Kidney (tissue), 14 donors: ENCODE data around the gene EXOC2. TPM values are rescaled to one million over a fixed set of nuclear protein-coding genes. Genes with fewer than 3 reads are reported as not detected.

ENCODE experiments used
- DNase-seq, 5 donors: peaks; one replicate each; pipeline ENCODE4 v3.0.0-alpha.2; 2013 to 2020
- FAIRE-seq: peaks from 2 replicates; lab custom pipeline; 2012; peaks lifted over from hg19 to GRCh38; lab: Jason Lieb, UNC
- H3K27ac ChIP-seq, 2 donors: one replicate each; pipeline ENCODE4 v1.7.0; 2013; ENCODE audit warnings: low read depth in 2 of 2, low read length in 2 of 2, inconsistent platforms in 1 of 2
- H3K27me3 ChIP-seq: one replicate; pipeline ENCODE4 v1.7.1; 2013; ENCODE audit warnings: low read length, inconsistent platforms; ENCODE audit not compliant: control insufficient read depth, insufficient read depth
- H3K36me3 ChIP-seq, 3 donors: one replicate each; pipeline versions ENCODE4 v1.7.0 to v1.7.1; 2013; ENCODE audit warnings: low read length in 3 of 3, control low read depth in 1 of 3, inconsistent platforms in 1 of 3; ENCODE audit not compliant: insufficient read depth in 3 of 3, control insufficient read depth in 2 of 3
- H3K4me1 ChIP-seq, 3 donors: one replicate each; pipeline versions ENCODE4 v1.7.0 to v1.7.1; 2013; ENCODE audit warnings: low read length in 3 of 3, inconsistent platforms in 1 of 3, low read depth in 1 of 3; ENCODE audit not compliant: control insufficient read depth in 2 of 3, insufficient read depth in 2 of 3
- H3K4me3 ChIP-seq, 3 donors: one replicate each; pipeline versions ENCODE4 v1.7.0 to v1.8.1; 2013; ENCODE audit warnings: low read length in 3 of 3, control low read depth in 1 of 3, inconsistent platforms in 1 of 3
- H3K9ac ChIP-seq, 3 donors: one replicate each; pipeline versions ENCODE4 v1.7.0 to v1.7.1; 2013; ENCODE audit warnings: low read length in 3 of 3, control low read depth in 1 of 3, inconsistent platforms in 1 of 3
- H3K9me3 ChIP-seq, 3 donors: one replicate each; pipeline versions ENCODE4 v1.7.0 to v1.7.1; 2013; ENCODE audit warnings: low read length in 3 of 3, control low read depth in 1 of 3, inconsistent platforms in 1 of 3; ENCODE audit not compliant: control insufficient read depth in 2 of 3, insufficient read depth in 1 of 3
- intact Hi-C: fragments of 100-400 bp; cut with DNase I; formaldehyde crosslinking; loops from one replicate; pipeline ENCODE4 v1.11.1; 2022
- polyA plus RNA-seq: library from polyadenylated mRNA; stranded (reverse); fragments of 350-450 nt; fragmentation: Illumina TruSeq; extraction: RNeasy Lipid Tissue Mini Kit (QIAGEN cat#74804); gene quantifications from one replicate; pipeline ENCODE4 v1.2.3, GENCODE V29; 2014; ENCODE audit warnings: low read depth, low replicate concordance; ENCODE audit not compliant: insufficient read depth
- total RNA-seq: library from RNA; stranded (reverse); fragmentation: NEBNext Ultra II Directional; extraction: Animal tissue kit (Norgen Biotek cat#: 25700); gene quantifications from one replicate; pipeline ENCODE4 v1.2.1, GENCODE V29; 2021
- TF ChIP-seq, protein P1 (sequence below): IDR thresholded peaks from 3 replicates; pipeline ENCODE4 v1.5.1; 2012; ENCODE audit warnings: mild to moderate bottlenecking, moderate library complexity, borderline replicate concordance; ENCODE audit not compliant: insufficient read depth; ENCODE audit errors: extremely low read depth
- donor health status: control.
- donor health status: control.
- donor health status: control.
- donor health status: control.
- donor health status: control.
- donor health status: DM: yes; HTN: yes; CAD: no.
- donor health status: Normal renal cell carcinoma (clear cell type).

Gene EXOC2
- total and polyA plus RNA-seq, 2 donors from 2014 or later, result 8.6 to 21.7 TPM

GRCh38 chr6:624979-625378 is 68.0 kb downstream of the EXOC2 start:
- no peak overlapping the region for H3K9ac ChIP-seq
- H3K27ac ChIP-seq, result no peak overlapping the region
- DNase-seq (peak in 4 of 5 donors; percentile 46 to 63 (median 53)), FAIRE-seq (no peak)
- no peaks in the 10 kb centered on the region for H3K9me3 ChIP-seq
- TF ChIP-seq, protein P1, sequence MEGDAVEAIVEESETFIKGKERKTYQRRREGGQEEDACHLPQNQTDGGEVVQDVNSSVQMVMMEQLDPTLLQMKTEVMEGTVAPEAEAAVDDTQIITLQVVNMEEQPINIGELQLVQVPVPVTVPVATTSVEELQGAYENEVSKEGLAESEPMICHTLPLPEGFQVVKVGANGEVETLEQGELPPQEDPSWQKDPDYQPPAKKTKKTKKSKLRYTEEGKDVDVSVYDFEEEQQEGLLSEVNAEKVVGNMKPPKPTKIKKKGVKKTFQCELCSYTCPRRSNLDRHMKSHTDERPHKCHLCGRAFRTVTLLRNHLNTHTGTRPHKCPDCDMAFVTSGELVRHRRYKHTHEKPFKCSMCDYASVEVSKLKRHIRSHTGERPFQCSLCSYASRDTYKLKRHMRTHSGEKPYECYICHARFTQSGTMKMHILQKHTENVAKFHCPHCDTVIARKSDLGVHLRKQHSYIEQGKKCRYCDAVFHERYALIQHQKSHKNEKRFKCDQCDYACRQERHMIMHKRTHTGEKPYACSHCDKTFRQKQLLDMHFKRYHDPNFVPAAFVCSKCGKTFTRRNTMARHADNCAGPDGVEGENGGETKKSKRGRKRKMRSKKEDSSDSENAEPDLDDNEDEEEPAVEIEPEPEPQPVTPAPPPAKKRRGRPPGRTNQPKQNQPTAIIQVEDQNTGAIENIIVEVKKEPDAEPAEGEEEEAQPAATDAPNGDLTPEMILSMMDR, result no peak
- no peaks in the 10 kb centered on the region for H3K4me1 ChIP-seq
- H3K4me3 ChIP-seq, result no peak overlapping the region
- intact Hi-C loops, result no loop called here
- H3K27me3 ChIP-seq, result no peaks in the 10 kb centered on the region
- peaks cover 0 to 5% (median 0%) of the 10 kb centered on the region in 3 donors for H3K36me3 ChIP-seq

GRCh38 chr6:622462-622861 is 70.5 kb downstream of the EXOC2 start:
- TF ChIP-seq, protein P1, result no peak

GRCh38 chr6:621931-622330 is 71.0 kb downstream of the EXOC2 start:
- no peak for FAIRE-seq
- peaks cover 0 to 5% (median 0%) of the 10 kb centered on the region in 3 donors for H3K36me3 ChIP-seq
- TF ChIP-seq, protein P1, result no peak

More at GRCh38 chr6:622462-622861, 70.5 kb downstream of the EXOC2 start:
- H3K4me1 ChIP-seq, result no peaks in the 10 kb centered on the region
- no peak overlapping the region for H3K4me3 ChIP-seq
- no peak for FAIRE-seq
- no peaks in the 10 kb centered on the region for H3K9me3 ChIP-seq
- H3K36me3 ChIP-seq, result peaks cover 0 to 7% (median 0%) of the 10 kb centered on the region in 3 donors
- no peak overlapping the region for H3K9ac ChIP-seq
- DNase-seq, result no peak
- no peak overlapping the region for H3K27ac ChIP-seq
- H3K27me3 ChIP-seq, result no peaks in the 10 kb centered on the region
- intact Hi-C loops, result no loop called here

GRCh38 chr6:620950-621349 is 72.0 kb downstream of the EXOC2 start:
- H3K9me3 ChIP-seq, result no peaks in the 10 kb centered on the region
- no peak overlapping the region for H3K4me3 ChIP-seq
- FAIRE-seq, result no peak
- intact Hi-C loops, result no loop called here
- no peak for DNase-seq
- no peak overlapping the region for H3K9ac ChIP-seq
- TF ChIP-seq, protein P1, result no peak
- H3K27me3 ChIP-seq, result no peaks in the 10 kb centered on the region
- H3K4me1 ChIP-seq, result no peaks in the 10 kb centered on the region
- peaks cover 0 to 5% (median 0%) of the 10 kb centered on the region in 3 donors for H3K36me3 ChIP-seq
- H3K27ac ChIP-seq, result no peak overlapping the region

More at GRCh38 chr6:621931-622330, 71.0 kb downstream of the EXOC2 start:
- H3K9ac ChIP-seq, result no peak overlapping the region
- H3K4me1 ChIP-seq, result no peaks in the 10 kb centered on the region
- no peak overlapping the region for H3K27ac ChIP-seq
- H3K9me3 ChIP-seq, result no peaks in the 10 kb centered on the region
- no peaks in the 10 kb centered on the region for H3K27me3 ChIP-seq
- DNase-seq, result no peak
- intact Hi-C loops, result no loop called here
- no peak overlapping the region for H3K4me3 ChIP-seq
